T-helper 9 cell (primary cell): Measurements from ENCODE around the gene PSD2.

Experiments
- DNase-seq: peaks from one replicate; pipeline ENCODE4 v3.0.0-alpha.2; 2020

Gene PSD2

DNA sequence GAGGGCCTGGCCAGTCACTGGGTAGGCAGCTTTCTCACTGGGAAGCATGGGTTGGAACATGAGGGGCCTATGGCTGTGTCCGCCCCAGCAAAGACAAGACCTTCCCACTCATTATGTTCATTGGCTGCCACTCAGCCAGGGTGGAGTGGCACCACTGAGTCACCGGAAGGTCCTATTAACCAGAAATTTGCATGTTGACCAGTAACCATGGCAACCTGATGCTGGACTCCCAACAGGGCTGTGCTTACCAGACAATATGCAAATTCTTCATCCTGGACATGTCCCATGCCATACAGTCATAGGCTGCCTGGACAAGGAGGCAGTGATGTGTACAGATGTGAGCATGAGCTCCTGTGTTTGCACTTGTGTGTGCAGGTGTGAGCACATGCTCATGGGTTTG is 66.7 kb downstream of the PSD2 start:
- no peak for DNase-seq

GRCh38 chr5:139862803-139863202 is 67.2 kb downstream of the PSD2 start:
- DNase-seq = no peak

DNA sequence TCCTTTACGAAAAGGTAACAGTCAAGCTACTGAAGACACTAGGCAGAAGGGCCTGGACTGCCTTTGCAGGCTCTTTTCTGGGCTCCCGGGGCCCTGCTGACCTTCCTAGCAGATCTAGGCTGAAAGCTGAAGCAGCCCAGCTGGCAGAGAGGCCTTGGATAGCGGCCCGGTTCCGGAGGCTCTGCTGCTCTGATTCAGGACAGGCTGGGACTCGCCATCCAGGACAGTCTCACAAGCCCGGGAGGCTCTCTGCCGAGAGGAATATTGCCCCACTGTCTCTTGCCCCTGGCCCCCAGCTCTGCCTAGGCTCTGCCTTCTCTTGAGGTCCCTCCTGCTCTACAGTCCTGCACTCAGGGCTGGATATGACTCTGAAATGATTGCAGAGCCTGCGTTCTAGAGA is 67.8 kb downstream of the PSD2 start:
- DNase-seq = no peak

GRCh38 chr5:139863855-139864558 is 68.4 kb downstream of the PSD2 start:
- peak; percentile 45 for DNase-seq

DNA sequence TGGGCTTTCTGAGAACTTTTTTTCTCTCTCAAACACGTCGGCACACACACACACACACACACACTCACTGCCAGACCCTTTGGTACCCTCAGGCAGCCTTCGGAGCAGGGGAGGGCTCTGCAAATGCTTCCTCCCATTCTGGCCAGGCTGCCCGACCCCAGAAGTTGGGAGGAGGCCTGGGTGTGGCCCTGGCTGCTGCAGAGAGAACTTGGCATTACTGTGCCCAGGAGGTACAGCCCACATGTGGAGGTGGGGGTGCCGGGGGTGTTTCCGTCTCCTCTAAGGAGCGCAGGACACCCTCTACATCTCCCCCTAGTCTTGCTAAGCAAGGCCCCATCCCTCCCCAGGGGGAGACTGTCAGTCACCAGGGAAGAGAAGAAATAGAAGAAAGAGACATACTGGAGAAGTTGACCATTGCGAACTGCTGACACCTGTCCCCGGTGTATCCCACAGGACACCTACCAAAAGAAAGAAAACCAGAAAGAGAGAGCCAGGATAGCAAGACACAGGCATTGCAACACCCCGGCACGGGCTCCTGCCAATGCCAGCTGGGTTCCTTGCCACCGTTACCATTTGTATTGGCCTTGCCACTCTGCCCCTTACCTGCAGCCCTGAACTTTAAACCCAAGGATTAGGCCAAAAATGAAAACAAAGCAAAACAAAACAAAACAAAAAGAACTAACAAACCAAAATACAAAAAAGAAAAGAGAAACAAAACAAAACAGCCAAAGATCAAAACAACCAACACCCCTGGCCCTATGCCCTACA is 69.3 kb downstream of the PSD2 start:
- DNase-seq = no peak

GRCh38 chr5:139867109-139867508 is 71.5 kb downstream of the PSD2 start:
- DNase-seq = no peak

GRCh38 chr5:139867581-139867980 is 72.0 kb downstream of the PSD2 start:
- no peak for DNase-seq

DNA sequence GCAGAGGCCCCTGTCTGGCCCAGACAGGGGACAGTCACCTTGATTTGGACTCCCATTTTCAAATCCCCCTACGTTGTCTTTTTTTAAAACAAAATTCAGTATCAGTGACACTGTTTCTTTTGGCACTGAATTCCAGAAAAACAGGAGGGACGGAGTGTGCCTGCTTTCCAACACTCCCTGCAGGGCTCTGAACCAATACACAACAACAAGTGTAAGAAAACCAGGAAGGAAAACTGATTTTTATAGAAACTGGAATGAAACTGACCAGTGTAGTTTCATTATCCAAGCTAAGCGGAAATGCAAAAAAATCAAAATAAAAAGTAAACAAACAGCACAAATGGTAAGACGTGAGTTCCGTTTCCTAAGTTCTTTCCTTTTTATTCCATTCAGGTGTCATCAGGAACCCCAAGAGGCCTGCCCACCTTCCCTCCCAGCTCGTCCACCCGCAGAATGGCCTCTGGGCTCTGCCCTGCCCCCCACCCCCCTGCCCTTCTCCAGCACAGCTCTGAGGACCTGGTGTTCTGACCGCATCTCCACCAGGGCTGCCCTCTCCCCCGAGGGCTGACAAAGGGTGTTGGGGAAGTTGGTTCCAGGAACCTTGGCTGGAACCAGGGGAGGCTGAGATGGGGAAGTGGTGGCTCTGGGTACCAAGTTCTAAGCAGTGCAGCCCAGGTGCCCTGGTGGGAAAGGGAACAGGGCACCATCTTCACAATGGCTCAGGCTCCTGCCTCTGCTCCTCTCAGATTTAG is 73.6 kb downstream of the PSD2 start:
- DNase-seq = no peak

- no peak for DNase-seq
Measured at GRCh38 chr5:139870677-139871076, 75.1 kb downstream of the PSD2 start.

DNA sequence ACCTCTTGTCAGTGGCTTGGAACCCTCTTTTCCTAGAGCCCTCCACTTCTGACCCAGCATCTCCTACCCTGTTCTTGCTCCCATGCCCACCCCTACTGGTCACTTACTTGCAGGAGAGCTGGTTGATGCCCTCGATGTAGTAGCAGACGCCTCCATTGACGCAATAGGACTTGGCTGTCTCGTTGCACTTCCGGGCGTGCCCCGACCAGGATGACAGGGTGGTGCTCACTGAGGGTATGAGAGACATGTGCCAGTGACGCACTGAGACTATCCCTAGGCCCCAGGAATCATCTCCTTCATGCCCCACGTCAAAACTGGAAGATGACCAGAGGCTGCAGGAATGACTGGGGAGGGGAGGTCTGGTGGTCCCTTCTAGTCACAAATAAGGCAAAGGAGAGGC is 76.0 kb downstream of the PSD2 start:
- DNase-seq = no peak

DNA sequence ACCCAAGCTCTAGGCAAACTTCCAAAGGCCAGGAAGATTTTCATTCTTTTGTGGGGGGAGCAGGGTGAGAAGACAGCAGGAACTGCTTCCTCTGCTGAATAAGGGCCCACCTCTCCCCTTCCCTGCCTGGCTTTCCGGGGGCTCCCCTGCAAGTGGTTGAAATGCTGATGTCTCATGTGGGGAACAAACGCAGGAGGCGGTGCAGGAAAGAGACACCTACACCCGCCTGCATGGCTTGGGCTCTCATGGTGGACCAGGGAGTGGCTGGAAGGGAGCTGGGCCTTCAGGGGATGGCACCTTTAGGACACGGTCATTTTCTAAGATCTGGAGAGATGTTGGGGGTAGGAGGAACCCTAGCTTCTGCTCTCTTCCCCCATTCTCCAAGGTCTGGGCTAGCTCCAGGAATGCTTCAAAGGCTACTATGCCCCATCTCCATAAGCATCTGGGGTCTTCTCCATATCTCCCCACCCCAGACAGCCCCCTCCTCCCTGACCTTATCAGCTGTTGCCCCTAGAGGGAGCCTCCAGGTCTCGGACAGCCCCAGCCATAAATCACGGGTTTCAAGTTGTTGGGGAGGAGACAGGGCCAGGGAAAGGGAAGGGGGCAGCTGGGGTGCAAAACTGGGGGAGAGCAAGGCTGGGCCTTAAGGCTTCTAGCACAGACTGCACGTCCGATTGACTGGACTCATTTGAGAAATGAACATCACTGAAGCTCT is 76.6 kb downstream of the PSD2 start:
- no peak for DNase-seq

- DNase-seq = no peak
Measured at GRCh38 chr5:139872851-139873794, 77.5 kb downstream of the PSD2 start.

DNA sequence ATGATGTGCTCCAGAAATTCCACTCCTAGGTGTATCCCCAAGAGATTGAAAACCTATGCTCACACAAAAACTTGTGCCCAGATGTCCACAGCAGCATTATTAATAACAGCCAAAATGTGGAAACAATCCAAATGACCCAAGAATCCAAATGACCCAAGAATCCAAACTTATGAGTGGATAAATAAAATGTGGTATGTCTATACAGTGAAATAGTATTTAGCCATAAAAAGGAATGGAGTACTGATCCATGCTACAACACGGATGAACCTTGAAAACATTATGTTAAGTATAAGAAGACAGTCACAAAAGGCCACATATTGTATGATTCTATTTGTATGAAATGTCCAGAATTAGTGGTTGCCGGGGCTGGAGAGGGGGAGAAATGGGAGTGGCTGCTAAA is 80.3 kb downstream of the PSD2 start:
- no peak for DNase-seq

DNA sequence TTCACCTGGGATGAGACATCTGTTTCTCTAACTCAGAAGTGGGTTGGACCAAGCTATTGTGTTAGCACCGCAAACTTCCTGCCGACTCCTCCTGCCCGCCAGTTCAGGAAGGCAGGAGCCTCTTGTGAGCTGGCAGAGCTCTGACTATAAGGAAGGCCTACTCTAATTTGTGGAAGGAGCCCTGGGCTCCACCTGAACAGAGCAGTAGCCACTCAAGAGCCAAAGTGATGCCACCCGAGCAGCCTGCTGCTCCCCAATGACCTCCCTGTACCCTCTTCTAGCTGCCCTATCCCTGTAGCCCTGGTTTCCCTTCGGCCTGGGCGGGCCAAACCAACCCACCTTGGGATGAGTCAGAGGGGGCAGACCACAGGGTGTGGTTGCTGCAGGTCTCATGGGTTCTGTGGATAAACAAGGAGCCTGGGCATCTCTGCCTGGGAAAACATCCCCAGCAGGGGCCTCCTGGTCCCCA is 81.6 kb downstream of the PSD2 start:
- no peak for DNase-seq

DNA sequence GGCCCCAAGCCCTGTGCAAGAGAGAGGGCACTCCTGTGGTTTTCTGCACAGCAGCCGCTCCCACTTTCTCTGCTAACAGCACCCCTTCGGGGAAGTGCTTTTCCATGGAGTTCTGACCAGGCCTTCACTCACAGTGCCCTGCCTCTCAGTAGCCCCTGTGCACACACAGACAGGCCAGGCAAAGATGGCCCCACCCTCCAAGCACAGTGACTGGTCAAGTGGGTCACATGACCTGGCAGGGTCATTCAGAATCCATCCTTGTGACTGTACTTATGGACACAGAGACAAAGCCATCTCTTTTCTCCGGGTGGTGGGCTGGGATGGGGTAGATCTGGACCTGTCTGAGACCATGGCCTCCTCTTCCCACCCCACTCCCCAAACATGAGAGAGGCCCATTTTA is 82.5 kb downstream of the PSD2 start:
- DNase-seq = no peak

- DNase-seq = no peak
Measured at GRCh38 chr5:139880416-139881142, 85.0 kb downstream of the PSD2 start.

GRCh38 chr5:139881143-139881733 is 85.6 kb downstream of the PSD2 start:
- no peak for DNase-seq

GRCh38 chr5:139882316-139882715 is 86.7 kb downstream of the PSD2 start:
- DNase-seq = no peak

DNA sequence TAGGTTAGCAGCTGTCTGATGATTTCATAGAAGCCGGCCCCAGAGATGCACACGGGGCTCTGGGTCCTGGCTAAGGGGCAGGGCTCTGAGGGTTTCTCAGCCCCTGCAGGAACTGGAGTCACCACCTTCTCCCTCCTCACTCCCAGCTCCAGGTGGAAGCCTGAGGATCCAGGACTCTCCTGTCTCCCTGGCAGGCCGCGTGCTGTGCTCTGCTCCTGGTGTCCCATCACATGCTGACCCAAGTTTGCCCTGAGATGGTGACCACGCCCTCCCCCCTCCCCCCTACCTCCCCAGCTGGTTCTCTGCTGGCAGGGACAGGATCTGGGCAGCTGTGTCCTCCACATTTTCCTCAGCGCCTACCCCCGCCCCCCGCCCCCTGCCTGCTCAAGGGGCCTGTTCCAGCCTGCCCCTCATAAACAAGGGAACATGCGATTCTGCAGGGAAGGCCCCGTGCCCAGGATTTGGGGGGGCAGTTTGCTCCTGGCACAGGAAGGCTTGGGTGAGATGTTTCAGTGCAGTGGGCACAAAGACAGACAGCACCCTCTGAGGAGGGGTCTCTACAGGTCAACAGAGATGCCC is 87.4 kb downstream of the PSD2 start:
- DNase-seq = no peak

- no peak for DNase-seq
Measured at GRCh38 chr5:139884144-139884543, 88.5 kb downstream of the PSD2 start.
